HEK293T (cell line): Measurements from ENCODE around the gene RASA2.

ENCODE experiments used
- CTCF ChIA-PET: fragments of 350-600 bp; formaldehyde crosslinking; extraction: SDS; loops from one replicate; lab custom pipeline; 2021; ENCODE audit warnings: antibody characterized with exemption, inconsistent platforms; lab: Yijun Ruan, JAX
- POLR2A ChIA-PET: fragments of 350-600 bp; formaldehyde crosslinking; extraction: SDS; loops from one replicate; lab custom pipeline; 2020; ENCODE audit warnings: antibody characterized with exemption, inconsistent platforms; lab: Yijun Ruan, JAX
- DNase-seq: peaks from one replicate; pipeline ENCODE4 v3.0.0; 2012; ENCODE audit warnings: mixed read lengths; ENCODE audit errors: extremely low spot score
- ARNT ChIP-seq: fragments of 450-650 bp; IDR thresholded peaks from 2 replicates; pipeline ENCODE4 v1.6.1; 2017; ENCODE audit warnings: mild to moderate bottlenecking
- BHLHE40 ChIP-seq: fragments of 450-650 bp; IDR thresholded peaks from 2 replicates; pipeline ENCODE4 v1.6.1; 2016; ENCODE audit warnings: mild to moderate bottlenecking, moderate library complexity, borderline replicate concordance
- CTBP1 ChIP-seq: fragments of 450-650 bp; IDR thresholded peaks from 2 replicates; pipeline ENCODE4 v1.6.1; 2016; ENCODE audit warnings: borderline replicate concordance
- ELF4 ChIP-seq: fragments of 450-650 bp; IDR thresholded peaks from 2 replicates; pipeline ENCODE4 v1.6.1; 2017; ENCODE audit warnings: antibody characterized with exemption
- FOXA1 ChIP-seq: fragments of 450-650 bp; IDR thresholded peaks from 2 replicates; pipeline ENCODE4 v1.6.1; 2016; ENCODE audit warnings: mild to moderate bottlenecking
- FOXK2 ChIP-seq: fragments of 450-650 bp; IDR thresholded peaks from 2 replicates; pipeline ENCODE4 v1.6.1; 2016; ENCODE audit warnings: mild to moderate bottlenecking
- FOXM1 ChIP-seq: fragments of 450-650 bp; IDR thresholded peaks from 2 replicates; pipeline ENCODE4 v1.6.1; 2017; ENCODE audit warnings: mild to moderate bottlenecking, borderline replicate concordance
- HDGF ChIP-seq: fragments of 450-650 bp; IDR thresholded peaks from 2 replicates; pipeline ENCODE4 v1.6.1; 2017; ENCODE audit warnings: antibody characterized with exemption, borderline replicate concordance
- L3MBTL2 ChIP-seq: fragments of 450-650 bp; conservative IDR thresholded peaks from 2 replicates; pipeline ENCODE4 v1.6.1; 2016; ENCODE audit warnings: mild to moderate bottlenecking
- LEF1 ChIP-seq: fragments of 450-650 bp; IDR thresholded peaks from 2 replicates; pipeline ENCODE4 v1.6.1; 2017; ENCODE audit warnings: mild to moderate bottlenecking, borderline replicate concordance
- NFRKB ChIP-seq: fragments of 450-650 bp; IDR thresholded peaks from 2 replicates; pipeline ENCODE4 v1.6.1; 2016; ENCODE audit warnings: mild to moderate bottlenecking, moderate library complexity
- PKNOX1 ChIP-seq: fragments of 450-650 bp; IDR thresholded peaks from 2 replicates; pipeline ENCODE4 v1.6.1; 2016
- SP1 ChIP-seq: fragments of 450-650 bp; IDR thresholded peaks from 2 replicates; pipeline ENCODE4 v1.6.1; 2017
- SUZ12 ChIP-seq: fragments of 450-650 bp; IDR thresholded peaks from 2 replicates; pipeline ENCODE4 v1.6.1; 2016; ENCODE audit warnings: mild to moderate bottlenecking
- TARDBP ChIP-seq: fragments of 450-650 bp; IDR thresholded peaks from 2 replicates; pipeline ENCODE4 v1.6.1; 2016
- ZNF384 ChIP-seq: fragments of 450-650 bp; IDR thresholded peaks from 2 replicates; pipeline ENCODE4 v1.6.1; 2016

The RASA2 gene

GRCh38 chr3:141655801-141656200 lies 169.0 kb downstream of the RASA2 start:
- no peak for DNase-seq
- TF ChIP-seq FOXM1 (no peak), L3MBTL2 (no peak), ARNT (no peak), ZNF384 (no peak), FOXA1 (no peak), PKNOX1 (no peak), CTBP1 (no peak), ELF4 (no peak), HDGF (no peak), SP1 (no peak), BHLHE40 (no peak), TARDBP (no peak), FOXK2 (no peak), LEF1 (no peak), NFRKB (no peak), SUZ12 (no peak)
- POLR2A ChIA-PET: no interaction called here
- CTCF ChIA-PET: no interaction called here

GRCh38 chr3:141656771-141657170 lies 169.9 kb downstream of the RASA2 start:
- TF ChIP-seq FOXK2 (no peak), FOXM1 (no peak), CTBP1 (no peak), BHLHE40 (no peak), PKNOX1 (no peak)
- no peak for DNase-seq
- POLR2A ChIA-PET: no interaction called here
- CTCF ChIA-PET: no interaction called here

- TF ChIP-seq TARDBP: no peak
- TF ChIP-seq FOXK2: no peak
- no peak for TF ChIP-seq PKNOX1
- no peak for TF ChIP-seq ELF4
- TF ChIP-seq FOXM1: no peak
- no peak for TF ChIP-seq LEF1
- TF ChIP-seq NFRKB: no peak
- TF ChIP-seq BHLHE40: no peak
- no peak for TF ChIP-seq CTBP1
- TF ChIP-seq SP1: no peak
- no peak for TF ChIP-seq FOXA1
- TF ChIP-seq ARNT: no peak
- TF ChIP-seq L3MBTL2: no peak
- no peak for TF ChIP-seq SUZ12
- TF ChIP-seq ZNF384: no peak
- no peak for TF ChIP-seq HDGF
- POLR2A ChIA-PET: no interaction called here
- CTCF ChIA-PET: no interaction called here
- DNase-seq: no peak
Measured at GRCh38 chr3:141657516-141657915, 170.7 kb downstream of the RASA2 start.

- CTCF ChIA-PET: no interaction called here
- peak; percentile 65 for DNase-seq
Measured at GRCh38 chr3:141659821-141660613, 173.2 kb downstream of the RASA2 start.

GRCh38 chr3:141660614-141660947 lies 173.8 kb downstream of the RASA2 start:
- no peak for DNase-seq
- TF ChIP-seq BHLHE40 (no peak), PKNOX1 (no peak), ELF4 (no peak), SP1 (no peak), ARNT (no peak), CTBP1 (no peak), NFRKB (no peak), L3MBTL2 (no peak), ZNF384 (no peak), FOXK2 (no peak), LEF1 (no peak), FOXM1 (no peak), HDGF (no peak), TARDBP (no peak), FOXA1 (no peak), SUZ12 (no peak)
- CTCF ChIA-PET: no interaction called here
- POLR2A ChIA-PET: interaction anchor here (1.0 to 1.8 kb wide), 2 partner anchors 49 to 52 kb away, joined by 3 to 5 read pairs; no protein-coding TSS in a partner anchor

More at GRCh38 chr3:141659821-141660613, 173.2 kb downstream of the RASA2 start:
- no peak for TF ChIP-seq ZNF384
- TF ChIP-seq FOXM1: no peak
- no peak for TF ChIP-seq SUZ12
- TF ChIP-seq L3MBTL2: peak; percentile 84
- TF ChIP-seq HDGF: no peak
- TF ChIP-seq CTBP1: no peak
- POLR2A ChIA-PET: interaction anchor here (1.0 to 1.8 kb wide), 3 partner anchors 10 to 53 kb away, joined by 3 to 5 read pairs (median 3); no protein-coding TSS in a partner anchor
